HFFc6 (cell line): ENCODE data around the gene ORM1. TPM values are rescaled to one million over a fixed set of nuclear protein-coding genes. Genes with fewer than 3 reads are reported as not detected.

Experiments used
- DNase-seq: peaks from one replicate; pipeline ENCODE4 v3.0.0-alpha.2; 2018
- H3K27ac Mint-ChIP-seq: 2 replicates; pipeline ENCODE4 v1.8.0; 2020; ENCODE audit warnings: mild to moderate bottlenecking, mixed read lengths
- H3K27me3 Mint-ChIP-seq: 2 replicates; pipeline ENCODE4 v1.8.0; 2021; ENCODE audit warnings: mild to moderate bottlenecking, moderate library complexity, mixed read lengths; ENCODE audit not compliant: insufficient read depth
- H3K36me3 Mint-ChIP-seq: 2 replicates; pipeline ENCODE4 v1.8.0; 2021; ENCODE audit warnings: low read depth, mixed read lengths
- H3K4me1 Mint-ChIP-seq: 2 replicates; pipeline ENCODE4 v1.8.0; 2020; ENCODE audit warnings: low read depth, mixed read lengths
- H3K4me3 Mint-ChIP-seq: 2 replicates; pipeline ENCODE4 v1.8.0; 2020; ENCODE audit warnings: mild to moderate bottlenecking, moderate library complexity, mixed read lengths
- H3K9me3 Mint-ChIP-seq: 2 replicates; pipeline ENCODE4 v1.8.0; 2020; ENCODE audit warnings: mild to moderate bottlenecking, mixed read lengths
- total RNA-seq, 6 experiments: library from RNA; stranded (reverse); fragmentation: NEBNext Ultra II Directional; extraction: Animal tissue kit (Norgen Biotek cat#: 25700); gene quantifications; 2 replicates in 1 of 6; 3 replicates in 5 of 6; pipeline ENCODE4 v1.2.3, GENCODE V29; 2021
- TF ChIP-seq, protein P1 (sequence below): fragments of 200-600 bp; sonication (generic); IDR thresholded peaks from 2 replicates; pipeline ENCODE4 v1.5.0; 2021; ENCODE audit warnings: antibody characterized with exemption, mild to moderate bottlenecking

The ORM1 gene
- total RNA-seq, 6 experiments from 2014 or later, result not detected

DNA sequence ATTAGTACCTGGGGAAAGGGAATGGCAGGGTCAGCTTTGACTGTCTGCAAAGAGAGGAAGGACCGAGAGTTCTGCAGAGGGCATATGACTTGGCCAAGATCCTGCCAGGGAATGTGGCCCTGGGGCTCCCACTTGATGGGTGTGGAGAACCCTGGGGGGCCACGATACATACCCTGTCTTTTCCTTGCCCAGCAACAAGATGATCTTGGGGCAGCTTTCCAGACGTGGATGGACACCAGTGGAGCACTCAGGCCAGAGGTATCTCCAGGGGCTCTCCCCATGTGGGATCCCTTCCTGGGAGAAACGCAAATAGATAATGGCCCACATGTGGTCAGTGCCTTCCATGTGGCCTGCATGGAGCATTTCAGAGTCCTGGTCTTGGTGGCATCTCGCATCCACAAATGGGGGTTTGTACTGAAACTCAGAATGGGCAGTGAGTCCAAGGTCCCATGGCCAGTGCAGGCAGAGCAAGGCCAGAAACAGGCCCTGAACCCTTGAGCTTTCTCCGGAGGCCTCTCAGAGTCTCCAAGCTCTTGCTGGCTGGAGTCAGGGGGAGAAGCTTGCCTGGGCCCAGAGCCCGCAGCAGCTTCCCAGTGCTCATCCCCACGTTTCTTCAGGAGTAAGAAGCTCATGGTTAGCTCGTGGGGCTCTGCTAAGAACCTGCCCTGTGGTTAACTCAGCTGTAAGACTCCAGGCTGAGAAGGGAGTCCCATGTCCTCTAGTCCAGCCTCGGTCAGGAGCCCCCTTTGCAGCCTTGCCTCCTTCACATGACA is 18.3 kb upstream of the ORM1 start:
- no peak overlapping the region for H3K27ac Mint-ChIP-seq
- H3K36me3 Mint-ChIP-seq, result peaks cover 10% of the 10 kb centered on the region
- TF ChIP-seq, protein P1, sequence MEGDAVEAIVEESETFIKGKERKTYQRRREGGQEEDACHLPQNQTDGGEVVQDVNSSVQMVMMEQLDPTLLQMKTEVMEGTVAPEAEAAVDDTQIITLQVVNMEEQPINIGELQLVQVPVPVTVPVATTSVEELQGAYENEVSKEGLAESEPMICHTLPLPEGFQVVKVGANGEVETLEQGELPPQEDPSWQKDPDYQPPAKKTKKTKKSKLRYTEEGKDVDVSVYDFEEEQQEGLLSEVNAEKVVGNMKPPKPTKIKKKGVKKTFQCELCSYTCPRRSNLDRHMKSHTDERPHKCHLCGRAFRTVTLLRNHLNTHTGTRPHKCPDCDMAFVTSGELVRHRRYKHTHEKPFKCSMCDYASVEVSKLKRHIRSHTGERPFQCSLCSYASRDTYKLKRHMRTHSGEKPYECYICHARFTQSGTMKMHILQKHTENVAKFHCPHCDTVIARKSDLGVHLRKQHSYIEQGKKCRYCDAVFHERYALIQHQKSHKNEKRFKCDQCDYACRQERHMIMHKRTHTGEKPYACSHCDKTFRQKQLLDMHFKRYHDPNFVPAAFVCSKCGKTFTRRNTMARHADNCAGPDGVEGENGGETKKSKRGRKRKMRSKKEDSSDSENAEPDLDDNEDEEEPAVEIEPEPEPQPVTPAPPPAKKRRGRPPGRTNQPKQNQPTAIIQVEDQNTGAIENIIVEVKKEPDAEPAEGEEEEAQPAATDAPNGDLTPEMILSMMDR, result no peak
- H3K27me3 Mint-ChIP-seq, result peaks cover 3% of the 10 kb centered on the region; the same call in 1 of the 2 replicates
- DNase-seq, result no peak
- no peak overlapping the region for H3K4me3 Mint-ChIP-seq
- H3K4me1 Mint-ChIP-seq, result peaks cover 5% of the 10 kb centered on the region; the same call in 1 of the 2 replicates
- H3K9me3 Mint-ChIP-seq, result no peaks in the 10 kb centered on the region

DNA sequence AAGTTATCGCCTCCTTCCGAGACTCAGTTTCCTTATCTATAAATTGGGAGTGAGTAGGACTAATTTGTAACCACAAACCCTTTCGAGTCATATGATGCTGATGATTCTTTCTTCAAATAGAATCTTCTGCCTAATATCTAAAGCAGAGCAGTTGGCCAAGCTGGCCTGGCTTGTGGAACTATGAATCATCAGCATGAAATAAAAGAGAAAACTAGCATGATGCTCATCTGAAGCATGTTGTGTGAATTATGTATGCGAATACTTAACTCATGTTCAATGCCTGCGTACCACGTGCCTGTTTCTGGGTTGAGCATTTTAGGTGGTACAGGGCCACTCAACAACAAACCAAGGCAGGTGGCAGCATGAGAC is 15.0 kb upstream of the ORM1 start:
- Mint-ChIP-seq H3K27ac (no peak overlapping the region), H3K4me3 (no peak overlapping the region), H3K4me1 (peaks cover 5% of the 10 kb centered on the region; the same call in 1 of the 2 replicates), H3K9me3 (no peaks in the 10 kb centered on the region), H3K27me3 (peaks cover 6% of the 10 kb centered on the region; the same call in 1 of the 2 replicates), H3K36me3 (peaks cover 23% of the 10 kb centered on the region)
- TF ChIP-seq, protein P1, result no peak
- peak; percentile 29 for DNase-seq

DNA sequence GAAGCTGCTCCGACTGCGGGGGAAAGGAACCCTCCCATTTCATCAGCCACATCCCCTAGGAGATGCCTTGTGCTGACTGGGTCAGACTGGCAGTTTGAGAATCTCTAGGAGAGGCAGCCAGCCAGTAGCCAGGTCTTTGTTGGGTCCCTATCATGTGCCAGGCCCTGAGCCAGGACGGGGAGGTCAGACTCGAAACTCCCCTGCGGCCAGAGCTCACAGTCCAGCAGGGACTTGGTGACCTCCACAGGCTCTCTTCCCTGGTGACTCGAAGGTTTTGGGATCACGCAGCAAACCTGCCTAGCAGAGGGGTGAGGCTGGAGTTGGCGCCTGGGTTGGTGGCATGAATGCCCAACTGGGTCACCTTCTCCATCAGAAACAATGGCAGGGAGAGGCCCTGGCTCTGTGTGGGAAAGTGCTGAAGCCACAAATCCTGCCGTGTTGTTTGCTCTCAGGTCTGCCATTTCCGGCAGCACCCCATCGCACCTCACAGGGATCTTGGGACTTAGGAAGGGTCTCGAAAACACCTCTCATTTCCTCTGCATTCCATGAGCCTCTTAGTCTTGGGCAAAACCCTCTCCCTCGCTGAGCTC is 14.4 kb upstream of the ORM1 start:
- DNase-seq, result no peak
- TF ChIP-seq, protein P1, result no peak
- Mint-ChIP-seq H3K9me3 (no peaks in the 10 kb centered on the region), H3K27me3 (peaks cover 6% of the 10 kb centered on the region; the same call in 1 of the 2 replicates), H3K36me3 (peaks cover 23% of the 10 kb centered on the region), H3K4me3 (no peak overlapping the region), H3K4me1 (peaks cover 5% of the 10 kb centered on the region; the same call in 1 of the 2 replicates), H3K27ac (no peak overlapping the region)

DNA sequence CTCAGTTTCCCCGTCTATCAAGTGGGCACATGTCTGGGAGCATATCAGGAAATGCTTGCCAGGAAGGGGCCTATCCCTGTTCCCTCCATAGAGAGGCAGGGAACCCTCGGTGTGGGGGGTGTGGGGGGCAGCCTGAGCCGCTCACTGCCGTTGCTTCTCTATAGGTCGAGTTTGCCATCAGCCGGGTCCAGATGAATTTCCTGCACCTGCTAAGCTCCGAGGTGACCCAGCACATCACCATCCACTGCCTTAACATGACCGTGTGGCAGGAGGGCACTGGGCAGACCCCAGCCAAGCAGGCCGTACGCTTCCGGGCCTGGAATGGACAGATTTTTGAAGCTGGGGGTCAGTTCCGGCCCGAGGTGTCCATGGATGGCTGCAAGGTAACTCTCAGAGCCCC is 13.8 kb upstream of the ORM1 start:
- Mint-ChIP-seq H3K27ac (no peak overlapping the region), H3K36me3 (peaks cover 23% of the 10 kb centered on the region), H3K9me3 (no peaks in the 10 kb centered on the region), H3K4me3 (no peak overlapping the region), H3K4me1 (peaks cover 5% of the 10 kb centered on the region; the same call in 1 of the 2 replicates), H3K27me3 (peaks cover 6% of the 10 kb centered on the region; the same call in 1 of the 2 replicates)
- TF ChIP-seq, protein P1, result no peak
- no peak for DNase-seq

DNA sequence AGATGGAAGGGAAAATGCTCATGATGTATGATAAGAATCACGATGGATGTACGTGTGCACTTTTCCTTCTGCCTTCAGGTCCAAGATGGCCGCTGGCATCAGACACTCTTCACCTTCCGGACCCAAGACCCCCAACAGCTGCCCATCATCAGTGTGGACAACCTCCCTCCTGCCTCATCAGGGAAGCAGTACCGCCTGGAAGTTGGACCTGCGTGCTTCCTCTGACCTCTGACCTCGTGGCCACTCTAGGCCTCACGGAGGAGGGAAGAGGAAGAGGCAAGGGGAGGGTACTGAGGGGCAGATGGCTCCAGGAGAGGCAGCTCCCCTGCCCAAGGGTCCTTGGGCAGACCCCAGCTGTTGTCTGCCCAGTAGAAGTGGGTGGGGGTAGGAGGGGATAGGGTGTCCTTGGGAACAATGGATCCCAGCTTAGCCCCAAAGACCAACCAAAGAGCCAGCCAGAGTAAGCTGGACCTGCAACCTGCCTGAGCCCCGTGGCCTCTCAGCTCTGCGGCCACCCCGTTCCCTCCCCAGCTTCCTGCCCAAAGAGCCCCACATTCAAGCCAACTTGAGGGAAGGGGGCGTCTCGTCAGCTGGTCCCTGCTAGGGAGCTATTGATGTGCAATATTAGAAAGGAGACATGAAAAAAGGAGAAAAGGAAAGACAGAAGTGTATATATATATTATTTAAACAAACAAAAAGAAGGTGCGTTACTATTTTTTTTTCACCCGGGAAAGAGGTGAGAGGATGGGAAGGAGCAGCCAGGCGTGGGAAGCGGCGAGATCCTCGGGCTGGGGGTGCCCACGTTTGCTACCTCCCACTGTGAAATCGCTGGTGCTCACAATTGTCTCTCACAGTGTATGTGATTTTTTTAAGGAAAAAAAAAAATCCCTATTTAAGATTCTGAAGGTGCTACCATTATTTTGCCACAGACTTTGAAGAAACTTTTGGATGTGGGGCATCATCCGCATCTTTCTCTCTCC is 12.1 kb upstream of the ORM1 start:
- no peak for DNase-seq

More for the DNA sequence above, 12.1 kb upstream of the ORM1 start:
- Mint-ChIP-seq H3K27me3 (peaks cover 8% of the 10 kb centered on the region; the same call in 1 of the 2 replicates), H3K4me3 (no peak overlapping the region), H3K9me3 (no peaks in the 10 kb centered on the region), H3K4me1 (peaks cover 5% of the 10 kb centered on the region; the same call in 1 of the 2 replicates), H3K36me3 (peaks cover 23% of the 10 kb centered on the region), H3K27ac (no peak overlapping the region)
- TF ChIP-seq, protein P1, result no peak
